ENCODE measurements around the gene SIK2.

GRCh38 chr11:111589114-111589513 lies 13.1 kb upstream of the SIK2 start:
- TF ChIP-seq MAX (IDR thresholded peaks at IDR 0.05) = no peak
- TF ChIP-seq JUND (IDR thresholded peaks at IDR 0.05) = no peak

Data from HCT116 (cell line).